H1 (cell line): ENCODE data around the gene WDR90. TPM values are rescaled to one million over a fixed set of nuclear protein-coding genes. Genes with fewer than 3 reads are reported as not detected.

Experiments used
- JUN ChIP-seq: IDR thresholded peaks from 2 replicates; pipeline ENCODE4 v1.6.1; 2011; ENCODE audit warnings: low read depth, mild to moderate bottlenecking, improper control_type of control experiment, low read length
- TAF1 ChIP-seq: IDR thresholded peaks from 2 replicates; pipeline ENCODE4 v1.6.1; 2011; ENCODE audit warnings: mild to moderate bottlenecking, low read depth, low read length
- polyA plus RNA-seq, 7 experiments: library from polyadenylated mRNA; depleted of rRNA in 3 of 7; stranded (reverse) in 5 of 7; unstranded in 2 of 7; fragments of >200 nt in 5 of 7; fragments of 200-250 nt in 2 of 7; gene quantifications; 1 replicate in 5 of 7; 2 replicates in 1 of 7; 4 replicates in 1 of 7; pipeline versions ENCODE4 v1.2.1 to v1.2.3, GENCODE V29; 2011 to 2013; ENCODE audit warnings: missing spikeins in 2 of 7, mixed read lengths in 2 of 7
- total RNA-seq: library from RNA; stranded (reverse); fragmentation: NEBNext Ultra II Directional; extraction: Animal tissue kit (Norgen Biotek cat#: 25700); gene quantifications from 2 replicates; pipeline ENCODE4 v1.2.1, GENCODE V29; 2021
- TF ChIP-seq, protein P1 (sequence below), 3 experiments: IDR thresholded peaks; 1 replicate in 2 of 3; 2 replicates in 1 of 3; pipeline versions ENCODE4 v1.5.1 to v1.6.1; 2011; ENCODE audit warnings: low read length in 3 of 3, mild to moderate bottlenecking in 3 of 3, inconsistent platforms in 2 of 3, low read depth in 1 of 3, moderate library complexity in 1 of 3; ENCODE audit not compliant: insufficient read depth in 1 of 3; ENCODE audit errors: control extremely low read depth in 1 of 3

WDR90 gene
- total and polyA plus RNA-seq, 2 of the 8 experiments (the other 6 are each of a cell fraction or from before 2014, with no cell fraction given), result 24.0 to 47.2 TPM

DNA sequence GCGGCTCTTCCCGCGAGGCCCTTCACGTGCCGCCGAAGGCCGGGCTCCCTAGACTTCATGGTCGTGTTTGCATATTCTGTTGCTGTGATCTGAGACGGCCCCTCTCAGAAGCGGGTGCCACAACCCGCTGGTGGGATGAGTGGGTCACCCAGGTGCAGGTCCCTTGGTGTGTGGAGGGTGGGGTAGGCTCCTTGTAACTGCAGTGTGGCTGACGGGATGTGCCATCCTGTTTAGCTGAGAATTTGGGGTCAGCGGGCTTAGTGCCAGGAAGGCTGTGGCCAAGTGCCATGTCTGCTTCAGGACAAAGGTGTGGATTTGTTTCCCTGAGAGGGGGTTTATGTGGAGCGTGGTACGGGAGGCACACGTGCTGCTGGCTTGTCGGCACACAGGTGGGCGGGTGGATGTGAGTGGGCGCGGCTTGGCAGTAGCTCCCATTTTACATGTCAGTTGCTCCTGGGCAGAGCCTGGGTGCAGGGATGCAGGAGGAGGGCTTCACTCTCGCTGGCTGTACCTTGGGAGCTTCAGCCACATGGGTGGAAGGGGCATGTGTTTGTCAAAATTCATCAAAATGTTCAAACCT lies 27.5 kb upstream of the WDR90 start (continued):
- TF ChIP-seq, protein P1, sequence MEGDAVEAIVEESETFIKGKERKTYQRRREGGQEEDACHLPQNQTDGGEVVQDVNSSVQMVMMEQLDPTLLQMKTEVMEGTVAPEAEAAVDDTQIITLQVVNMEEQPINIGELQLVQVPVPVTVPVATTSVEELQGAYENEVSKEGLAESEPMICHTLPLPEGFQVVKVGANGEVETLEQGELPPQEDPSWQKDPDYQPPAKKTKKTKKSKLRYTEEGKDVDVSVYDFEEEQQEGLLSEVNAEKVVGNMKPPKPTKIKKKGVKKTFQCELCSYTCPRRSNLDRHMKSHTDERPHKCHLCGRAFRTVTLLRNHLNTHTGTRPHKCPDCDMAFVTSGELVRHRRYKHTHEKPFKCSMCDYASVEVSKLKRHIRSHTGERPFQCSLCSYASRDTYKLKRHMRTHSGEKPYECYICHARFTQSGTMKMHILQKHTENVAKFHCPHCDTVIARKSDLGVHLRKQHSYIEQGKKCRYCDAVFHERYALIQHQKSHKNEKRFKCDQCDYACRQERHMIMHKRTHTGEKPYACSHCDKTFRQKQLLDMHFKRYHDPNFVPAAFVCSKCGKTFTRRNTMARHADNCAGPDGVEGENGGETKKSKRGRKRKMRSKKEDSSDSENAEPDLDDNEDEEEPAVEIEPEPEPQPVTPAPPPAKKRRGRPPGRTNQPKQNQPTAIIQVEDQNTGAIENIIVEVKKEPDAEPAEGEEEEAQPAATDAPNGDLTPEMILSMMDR (IDR thresholded peaks at IDR 0.05; ENCODE audit: control extremely low read depth in 1 of 3, insufficient read depth in 1 of 3, low read depth in 1 of 3, low read length in 3 of 3), result no peak
- TF ChIP-seq TAF1 (no peak), JUN (no peak)
